Skeletal muscle cell (primary cell): ENCODE data around the gene RPS6KA3.

Experiments
- DNase-seq: peaks from one replicate; pipeline ENCODE4 v3.0.0-alpha.2; 2010; ENCODE audit warnings: low read depth
- H3K4me3 ChIP-seq: 2 replicates; pipeline ENCODE4 v1.5.1; 2011; ENCODE audit warnings: low read depth, mild to moderate bottlenecking, control low read depth, low read length, moderate library complexity

Gene RPS6KA3

GRCh38 chrX:20266810-20267606 lies at the start of gene RPS6KA3:
RPS6KA3 (minus strand) TSS chrX:20266909; CDS start chrX:20266632, 277 bp downstream.
- peak; percentile 61 for DNase-seq
- peak within 1 kb of the TSS; percentile 68 for H3K4me3 ChIP-seq

GRCh38 chrX:20315140-20315539 lies 48.4 kb upstream of the RPS6KA3 start:
- no peak for DNase-seq
- no peak overlapping the region for H3K4me3 ChIP-seq

- no peak overlapping the region for H3K4me3 ChIP-seq
- DNase-seq: no peak
These were observed 47.2 kb upstream of the RPS6KA3 start for GRCh38 chrX:20313899-20314298.

- H3K4me3 ChIP-seq: no peak overlapping the region
- no peak for DNase-seq
These were observed 45.3 kb upstream of the RPS6KA3 start for GRCh38 chrX:20312018-20312417.

- no peak for DNase-seq
- no peak overlapping the region for H3K4me3 ChIP-seq
These were observed 44.8 kb upstream of the RPS6KA3 start for GRCh38 chrX:20311505-20311904.

GRCh38 chrX:20309806-20310205 lies 43.1 kb upstream of the RPS6KA3 start:
- H3K4me3 ChIP-seq: no peak overlapping the region
- DNase-seq: peak; percentile 19

- no peak for DNase-seq
- no peak overlapping the region for H3K4me3 ChIP-seq
These were observed 40.0 kb upstream of the RPS6KA3 start for GRCh38 chrX:20306668-20307067.

- no peak overlapping the region for H3K4me3 ChIP-seq
- no peak for DNase-seq
These were observed 34.1 kb upstream of the RPS6KA3 start for GRCh38 chrX:20300822-20301221.

- no peak for DNase-seq
- H3K4me3 ChIP-seq: no peak overlapping the region
These were observed 28.2 kb upstream of the RPS6KA3 start for GRCh38 chrX:20294957-20295356.

GRCh38 chrX:20294284-20294683 lies 27.6 kb upstream of the RPS6KA3 start:
- no peak for DNase-seq
- no peak overlapping the region for H3K4me3 ChIP-seq

- DNase-seq: no peak
- no peak overlapping the region for H3K4me3 ChIP-seq
These were observed 18.8 kb upstream of the RPS6KA3 start for GRCh38 chrX:20285511-20285910.

- H3K4me3 ChIP-seq: no peak overlapping the region
- no peak for DNase-seq
These were observed 18.3 kb upstream of the RPS6KA3 start for GRCh38 chrX:20284992-20285391.

- DNase-seq: no peak
- H3K4me3 ChIP-seq: no peak overlapping the region
These were observed 17.7 kb upstream of the RPS6KA3 start for GRCh38 chrX:20284444-20284843.

- H3K4me3 ChIP-seq: no peak overlapping the region
- DNase-seq: no peak
These were observed 14.2 kb upstream of the RPS6KA3 start for GRCh38 chrX:20280938-20281337.

- no peak for DNase-seq
These were observed 7.4 kb upstream of the RPS6KA3 start for GRCh38 chrX:20274121-20274520.

GRCh38 chrX:20271730-20272129 lies 5.0 kb upstream of the RPS6KA3 start:
- DNase-seq: no peak
- H3K4me3 ChIP-seq: no peak overlapping the region

More at GRCh38 chrX:20274121-20274520, 7.4 kb upstream of the RPS6KA3 start:
- H3K4me3 ChIP-seq: no peak overlapping the region

GRCh38 chrX:20271186-20271585 lies 4.5 kb upstream of the RPS6KA3 start:
- no peak overlapping the region for H3K4me3 ChIP-seq
- no peak for DNase-seq

- no peak overlapping the region for H3K4me3 ChIP-seq
- DNase-seq: no peak
These were observed 3.8 kb upstream of the RPS6KA3 start for GRCh38 chrX:20270562-20270890.

- no peak for DNase-seq
- H3K4me3 ChIP-seq: no peak overlapping the region
These were observed 3.3 kb upstream of the RPS6KA3 start for GRCh38 chrX:20269848-20270561.

GRCh38 chrX:20267931-20268701 lies 1.4 kb upstream of the RPS6KA3 start:
- no peak for DNase-seq
- H3K4me3 ChIP-seq: peak overlapping the region; percentile 68
